Esophagus squamous epithelium (tissue), 5 donors: Measurements from ENCODE around the gene LHCGR. TPM values are rescaled to one million over a fixed set of nuclear protein-coding genes. Genes with fewer than 3 reads are reported as not detected.
A peak's percentile ranks its signal among the peaks of the same experiment; 100 is the strongest.

Source experiments
- DNase-seq: peaks from one replicate; lab custom pipeline; 2025; lab: John Stamatoyannopoulos, UW
- H3K27ac ChIP-seq, 4 donors: fragments of 200-600 bp; sonication (generic); one replicate each; pipeline ENCODE4 v1.5.1; 2016 to 2019; ENCODE audit warnings: mild to moderate bottlenecking in 1 of 4
- H3K27me3 ChIP-seq, 4 donors: fragments of 200-600 bp; sonication (generic); 1 replicate in 3 of 4; 2 replicates in 1 of 4; pipeline versions ENCODE4 v1.5.1 to v1.6.0; 2017 to 2021; ENCODE audit warnings: antibody characterized with exemption in 1 of 4
- H3K36me3 ChIP-seq, 3 donors: fragments of 200-600 bp; sonication (generic); one replicate each; pipeline ENCODE4 v1.5.1; 2016 to 2019
- H3K4me1 ChIP-seq, 3 donors: fragments of 200-600 bp; sonication (generic); one replicate each; pipeline ENCODE4 v1.5.1; 2017 to 2019
- H3K4me3 ChIP-seq, 4 donors: fragments of 200-600 bp; sonication (generic); 1 replicate in 3 of 4; 2 replicates in 1 of 4; pipeline ENCODE4 v1.5.1; 2016 to 2019; ENCODE audit warnings: mild to moderate bottlenecking in 2 of 4, moderate library complexity in 1 of 4
- H3K9me3 ChIP-seq, 3 donors: fragments of 200-600 bp; sonication (generic); one replicate each; pipeline ENCODE4 v1.5.1; 2016 to 2019
- POLR2A ChIP-seq, 4 donors: fragments of 450-650 bp; IDR thresholded peaks; one replicate each; pipeline ENCODE4 v1.6.1; 2017; ENCODE audit warnings: antibody characterized with exemption in 4 of 4, mild to moderate bottlenecking in 4 of 4, moderate library complexity in 3 of 4
- WGBS, 2 donors: methylation state at CpG; one replicate each; pipeline ENCODE4 v1.1.5; 2018; 5-methylcytosine and 5-hydroxymethylcytosine counted together
- intact Hi-C: fragments of 100-400 bp; cut with DNase I; formaldehyde crosslinking; loops from one replicate; pipeline ENCODE4 v1.15.0; 2022
- total RNA-seq, 4 donors: library from RNA; depleted of rRNA; stranded (reverse); fragments of >200 nt; gene quantifications; one replicate each; pipeline ENCODE4 v1.1.0, GENCODE V29; 2016
- TF ChIP-seq, protein P1 (sequence below), 6 experiments: fragments of 450-650 bp in 4 of 6; fragments of 200-600 bp in 2 of 6; sonication (generic) in 2 of 6; IDR thresholded peaks; one replicate each; pipeline ENCODE4 v1.5.1; 2016 to 2019; ENCODE audit warnings: antibody characterized with exemption in 6 of 6, mild to moderate bottlenecking in 4 of 6, moderate library complexity in 4 of 6
- donor health status: DM: yes; HTN: yes; CAD: no.

Gene LHCGR
- total RNA-seq, 4 donors from 2014 or later = 0.22 to 0.76 TPM; not detected in 2

DNA sequence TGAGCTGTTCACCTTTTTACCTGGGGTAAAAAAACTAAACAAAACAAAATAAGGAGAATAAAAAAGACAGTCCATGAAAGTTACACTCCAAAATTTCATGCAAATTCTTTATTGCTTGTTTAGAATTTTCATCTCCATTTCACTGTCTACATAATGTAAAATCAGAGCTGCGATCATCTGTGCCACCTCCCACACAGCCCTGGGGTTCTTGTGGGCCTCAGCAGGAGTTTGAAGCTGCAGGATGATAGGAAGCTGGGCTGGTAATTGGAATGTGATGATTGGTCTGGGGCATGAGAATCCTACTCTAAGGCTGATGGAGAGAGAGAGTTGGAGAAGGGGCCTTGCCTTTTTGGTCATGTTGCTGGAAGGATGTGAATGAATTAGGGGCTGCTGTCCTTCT is 4.2 kb upstream of the LHCGR start:
- 100% methylated on average over 1 of the region's 1 CpG; no CpG with 5 or more reads in 1 of the 2 donors for WGBS, 2 donors
- peaks cover 0 to 10% (median 0%) of the 10 kb centered on the region in 3 donors for H3K4me1 ChIP-seq
- intact Hi-C loops = no loop called here
- no peak overlapping the region for H3K4me3 ChIP-seq
- no peaks in the 10 kb centered on the region for H3K36me3 ChIP-seq
- H3K27me3 ChIP-seq = peaks cover 0 to 19% (median 0%) of the 10 kb centered on the region in 4 donors
- DNase-seq = no peak
- H3K27ac ChIP-seq = no peak overlapping the region
- TF ChIP-seq POLR2A (IDR thresholded peaks at IDR 0.05) = no peak
- TF ChIP-seq, protein P1, sequence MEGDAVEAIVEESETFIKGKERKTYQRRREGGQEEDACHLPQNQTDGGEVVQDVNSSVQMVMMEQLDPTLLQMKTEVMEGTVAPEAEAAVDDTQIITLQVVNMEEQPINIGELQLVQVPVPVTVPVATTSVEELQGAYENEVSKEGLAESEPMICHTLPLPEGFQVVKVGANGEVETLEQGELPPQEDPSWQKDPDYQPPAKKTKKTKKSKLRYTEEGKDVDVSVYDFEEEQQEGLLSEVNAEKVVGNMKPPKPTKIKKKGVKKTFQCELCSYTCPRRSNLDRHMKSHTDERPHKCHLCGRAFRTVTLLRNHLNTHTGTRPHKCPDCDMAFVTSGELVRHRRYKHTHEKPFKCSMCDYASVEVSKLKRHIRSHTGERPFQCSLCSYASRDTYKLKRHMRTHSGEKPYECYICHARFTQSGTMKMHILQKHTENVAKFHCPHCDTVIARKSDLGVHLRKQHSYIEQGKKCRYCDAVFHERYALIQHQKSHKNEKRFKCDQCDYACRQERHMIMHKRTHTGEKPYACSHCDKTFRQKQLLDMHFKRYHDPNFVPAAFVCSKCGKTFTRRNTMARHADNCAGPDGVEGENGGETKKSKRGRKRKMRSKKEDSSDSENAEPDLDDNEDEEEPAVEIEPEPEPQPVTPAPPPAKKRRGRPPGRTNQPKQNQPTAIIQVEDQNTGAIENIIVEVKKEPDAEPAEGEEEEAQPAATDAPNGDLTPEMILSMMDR (IDR thresholded peaks at IDR 0.05) = no peak
- no peaks in the 10 kb centered on the region for H3K9me3 ChIP-seq

DNA sequence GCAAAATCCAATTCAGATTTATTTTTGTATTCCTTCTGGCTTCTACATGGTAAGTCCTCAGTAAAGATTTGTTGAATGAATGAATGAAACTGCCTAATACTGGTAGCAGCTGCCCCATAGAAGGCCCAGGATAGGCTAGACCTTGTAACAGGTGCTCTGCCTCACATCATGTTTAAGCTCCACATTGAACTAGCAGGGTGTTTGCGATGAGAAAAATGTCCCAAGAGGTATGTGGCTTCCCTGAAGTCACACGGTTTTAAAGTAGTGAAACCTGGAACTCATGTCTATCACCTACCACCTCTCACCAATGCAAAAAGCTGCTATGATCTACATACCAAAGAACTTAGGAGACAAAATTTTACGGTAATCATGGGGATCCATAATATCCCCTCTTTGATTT is 765 bp upstream of the LHCGR start:
- Histone ChIP-seq H3K36me3 (no peaks in the 10 kb centered on the region), H3K27me3 (peaks cover 0 to 22% (median 0%) of the 10 kb centered on the region in 4 donors), H3K4me3 (no peak overlapping the region), H3K4me1 (peaks cover 0 to 10% (median 0%) of the 10 kb centered on the region in 3 donors), H3K9me3 (no peaks in the 10 kb centered on the region), H3K27ac (no peak overlapping the region)
- TF ChIP-seq, protein P1 (IDR thresholded peaks at IDR 0.05) = no peak
- TF ChIP-seq POLR2A (IDR thresholded peaks at IDR 0.05) = no peak
- intact Hi-C loops = no loop called here
- no peak for DNase-seq
- 36 to 53% methylated on average over 3 of the region's 3 CpGs for WGBS, 2 donors

DNA sequence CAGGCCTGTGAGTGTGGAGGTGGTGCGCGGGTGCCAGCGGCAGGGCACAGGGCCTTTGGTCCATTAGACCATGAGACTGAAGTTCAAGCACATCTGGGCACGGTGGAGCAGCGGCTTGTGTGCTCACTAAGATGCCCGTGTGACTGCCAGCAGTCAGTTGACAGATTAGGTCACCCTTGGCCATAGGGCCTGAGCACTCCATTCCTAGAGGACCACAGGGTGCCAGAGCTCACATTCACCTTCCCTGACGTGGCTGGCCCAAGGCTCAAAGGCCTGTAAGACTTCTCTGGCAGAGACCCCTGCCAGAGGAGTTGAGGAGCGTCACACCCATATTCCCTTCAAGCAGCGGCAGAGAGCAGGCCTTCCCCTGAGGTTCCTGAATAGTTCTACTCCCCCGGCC is 650 bp downstream of the LHCGR start:
- TF ChIP-seq, protein P1 (IDR thresholded peaks at IDR 0.05) = no peak
- no peak for TF ChIP-seq POLR2A (IDR thresholded peaks at IDR 0.05)
- DNase-seq = no peak
- no peak overlapping the region for H3K27ac ChIP-seq
- H3K36me3 ChIP-seq = no peaks in the 10 kb centered on the region
- H3K9me3 ChIP-seq = no peaks in the 10 kb centered on the region
- peaks cover 0 to 22% (median 0%) of the 10 kb centered on the region in 4 donors for H3K27me3 ChIP-seq
- H3K4me1 ChIP-seq = peaks cover 0 to 10% (median 0%) of the 10 kb centered on the region in 3 donors
- WGBS, 2 donors = 61 to 74% methylated on average over 7 to 8 of the region's 10 CpGs
- peak overlapping the region in 2 of 4 donors; percentile 28 to 54 for H3K4me3 ChIP-seq
- intact Hi-C loops = no loop called here

DNA sequence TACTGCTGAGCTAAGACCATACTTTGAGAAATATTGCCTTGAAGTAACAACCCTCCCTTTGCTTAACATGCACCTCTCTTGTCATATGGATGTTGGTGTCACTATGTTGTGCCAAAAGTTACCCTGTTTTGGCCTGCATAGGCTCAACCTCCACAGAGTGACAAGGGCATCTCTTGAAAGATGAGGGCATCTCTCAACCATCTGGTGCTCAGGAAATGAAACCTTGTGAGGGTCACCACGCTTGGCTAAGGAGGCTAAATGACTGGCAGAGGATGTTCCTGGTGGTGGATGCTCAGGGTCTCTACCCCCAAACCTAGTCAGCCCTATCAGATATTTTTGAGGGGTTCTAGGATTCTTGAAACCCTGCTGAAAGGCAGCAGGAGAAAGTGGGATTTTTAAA is 2.3 kb downstream of the LHCGR start:
- no peak overlapping the region for H3K4me3 ChIP-seq
- no peak for TF ChIP-seq POLR2A (IDR thresholded peaks at IDR 0.05)
- TF ChIP-seq, protein P1 (IDR thresholded peaks at IDR 0.05) = no peak
- H3K9me3 ChIP-seq = no peaks in the 10 kb centered on the region
- no peak for DNase-seq
- intact Hi-C loops = no loop called here
- peaks cover 0 to 10% (median 0%) of the 10 kb centered on the region in 3 donors for H3K4me1 ChIP-seq
- H3K27ac ChIP-seq = no peak overlapping the region
- 67% methylated on average over 1 of the region's 1 CpG; no CpG with 5 or more reads in 1 of the 2 donors for WGBS, 2 donors
- H3K36me3 ChIP-seq = no peaks in the 10 kb centered on the region
- H3K27me3 ChIP-seq = peaks cover 0 to 22% (median 0%) of the 10 kb centered on the region in 4 donors

DNA sequence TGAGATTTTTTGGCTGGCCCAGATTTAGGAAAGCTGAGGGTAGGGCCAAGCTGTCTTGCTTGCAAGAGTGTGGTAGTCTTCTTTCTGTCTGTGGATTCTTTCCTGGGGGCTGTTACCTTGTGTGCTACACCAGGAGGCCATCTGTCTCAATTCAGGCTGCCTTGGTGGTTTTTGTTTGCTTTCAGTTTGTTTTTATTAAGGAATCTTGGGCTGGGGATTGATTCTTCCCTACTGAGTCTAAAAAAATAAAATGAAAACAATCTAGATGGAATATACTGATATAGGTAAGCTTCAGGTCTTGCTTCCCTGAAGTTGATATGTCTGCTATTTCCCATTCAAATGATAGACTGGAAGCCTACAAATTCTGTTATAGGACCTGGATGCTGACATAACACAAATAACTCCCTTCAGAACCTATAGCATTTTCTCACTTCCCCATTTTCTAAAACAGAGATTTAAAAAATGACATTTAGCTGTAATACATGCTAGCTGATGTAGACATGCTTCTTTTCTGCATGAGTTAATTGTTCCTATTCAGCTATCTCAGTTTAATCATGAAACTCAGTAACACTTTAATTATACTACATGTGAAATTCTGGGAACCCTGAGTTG is 5.3 kb downstream of the LHCGR start:
- Histone ChIP-seq H3K4me1 (peaks cover 0 to 5% (median 0%) of the 10 kb centered on the region in 3 donors), H3K9me3 (no peaks in the 10 kb centered on the region), H3K4me3 (no peak overlapping the region), H3K27ac (no peak overlapping the region), H3K36me3 (no peaks in the 10 kb centered on the region), H3K27me3 (peaks cover 0 to 9% (median 0%) of the 10 kb centered on the region in 4 donors)
- intact Hi-C loops = no loop called here
- no peak for DNase-seq
- no peak for TF ChIP-seq POLR2A (IDR thresholded peaks at IDR 0.05)
- TF ChIP-seq, protein P1 (IDR thresholded peaks at IDR 0.05) = no peak
